ENCODE data around the gene UNC45A.

DNA sequence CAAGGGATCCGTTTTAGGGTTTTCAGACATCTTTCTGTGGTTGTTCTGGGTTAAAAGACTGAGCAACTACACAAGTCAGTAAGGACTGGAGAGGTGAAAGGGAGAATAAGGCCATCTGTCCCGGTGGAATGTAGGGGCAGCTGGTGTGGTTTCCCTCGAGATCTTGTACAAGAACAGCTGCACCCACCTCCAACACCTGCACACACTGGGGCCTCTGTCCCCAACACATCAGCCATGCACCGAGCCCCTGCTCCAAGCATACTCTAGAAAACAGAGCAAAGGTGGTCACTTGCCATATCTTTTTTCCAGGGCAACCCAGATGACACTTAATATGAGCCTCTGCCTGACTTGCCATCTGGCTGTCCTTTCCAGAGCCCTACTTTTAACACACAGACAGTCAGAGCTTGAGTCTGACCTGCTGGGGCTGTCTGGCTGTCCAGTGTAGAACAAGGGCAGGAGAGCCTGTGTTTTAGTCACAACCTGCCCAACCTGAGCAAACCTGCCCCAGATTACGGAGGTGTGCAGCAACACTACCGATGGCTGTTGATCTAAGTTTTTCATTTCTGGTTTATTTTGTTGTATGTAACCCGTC is 19.8 kb upstream of the UNC45A start:
- TF ChIP-seq, protein P1, sequence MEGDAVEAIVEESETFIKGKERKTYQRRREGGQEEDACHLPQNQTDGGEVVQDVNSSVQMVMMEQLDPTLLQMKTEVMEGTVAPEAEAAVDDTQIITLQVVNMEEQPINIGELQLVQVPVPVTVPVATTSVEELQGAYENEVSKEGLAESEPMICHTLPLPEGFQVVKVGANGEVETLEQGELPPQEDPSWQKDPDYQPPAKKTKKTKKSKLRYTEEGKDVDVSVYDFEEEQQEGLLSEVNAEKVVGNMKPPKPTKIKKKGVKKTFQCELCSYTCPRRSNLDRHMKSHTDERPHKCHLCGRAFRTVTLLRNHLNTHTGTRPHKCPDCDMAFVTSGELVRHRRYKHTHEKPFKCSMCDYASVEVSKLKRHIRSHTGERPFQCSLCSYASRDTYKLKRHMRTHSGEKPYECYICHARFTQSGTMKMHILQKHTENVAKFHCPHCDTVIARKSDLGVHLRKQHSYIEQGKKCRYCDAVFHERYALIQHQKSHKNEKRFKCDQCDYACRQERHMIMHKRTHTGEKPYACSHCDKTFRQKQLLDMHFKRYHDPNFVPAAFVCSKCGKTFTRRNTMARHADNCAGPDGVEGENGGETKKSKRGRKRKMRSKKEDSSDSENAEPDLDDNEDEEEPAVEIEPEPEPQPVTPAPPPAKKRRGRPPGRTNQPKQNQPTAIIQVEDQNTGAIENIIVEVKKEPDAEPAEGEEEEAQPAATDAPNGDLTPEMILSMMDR (IDR thresholded peaks at IDR 0.05): no peak
- TF ChIP-seq POLR2A (IDR thresholded peaks at IDR 0.05): no peak
